Activated gamma-delta T cell (primary cell): ENCODE measurements around the gene LGR4.
"Not testable (repeated sequence)": the region's sequence is repeated elsewhere in the genome, so short reads cannot be mapped to it uniquely, and the experiment has no call there.

ENCODE experiments used
- DNase-seq: peaks from one replicate; lab custom pipeline; 2025; lab: John Stamatoyannopoulos, UW

LGR4 gene

DNA sequence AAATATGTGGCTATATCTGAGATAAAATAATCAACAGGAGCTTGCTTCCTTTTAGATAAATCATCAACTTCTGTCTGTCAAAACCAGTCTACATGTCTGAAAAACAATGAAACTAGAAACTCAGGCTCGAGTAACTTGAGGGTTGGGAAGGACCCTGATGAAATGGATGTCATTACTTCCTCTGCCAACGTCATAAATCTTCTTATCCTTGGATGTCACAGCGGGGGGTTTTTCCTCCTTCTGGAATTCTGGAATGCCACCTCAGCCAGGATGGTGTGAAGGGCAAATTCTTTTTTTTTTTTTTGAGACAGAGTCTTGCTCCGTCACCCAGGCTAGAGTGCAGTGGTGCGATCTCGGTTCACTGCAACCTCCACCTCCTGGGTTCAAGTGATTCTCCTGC lies 13.4 kb downstream of the LGR4 start:
- no peak for DNase-seq

DNA sequence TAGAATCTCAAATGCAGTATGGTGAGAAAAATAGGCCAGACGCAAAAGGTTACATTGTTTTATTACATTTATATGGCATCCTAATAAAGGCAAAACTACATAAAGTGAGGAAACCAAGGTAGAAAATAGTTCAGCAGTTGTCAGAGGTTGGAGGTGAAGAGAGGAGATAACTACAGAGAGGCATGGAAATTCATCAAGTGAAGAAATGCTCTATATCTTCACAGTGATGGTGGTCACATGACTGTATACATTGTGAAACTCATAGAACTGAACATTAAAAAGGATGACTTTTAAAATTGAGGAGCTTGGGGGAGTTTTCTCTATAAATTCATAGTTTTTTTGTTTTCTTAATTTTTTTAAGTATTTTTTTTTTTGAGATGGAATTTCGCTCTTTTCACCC lies 14.4 kb downstream of the LGR4 start:
- DNase-seq, result no peak

DNA sequence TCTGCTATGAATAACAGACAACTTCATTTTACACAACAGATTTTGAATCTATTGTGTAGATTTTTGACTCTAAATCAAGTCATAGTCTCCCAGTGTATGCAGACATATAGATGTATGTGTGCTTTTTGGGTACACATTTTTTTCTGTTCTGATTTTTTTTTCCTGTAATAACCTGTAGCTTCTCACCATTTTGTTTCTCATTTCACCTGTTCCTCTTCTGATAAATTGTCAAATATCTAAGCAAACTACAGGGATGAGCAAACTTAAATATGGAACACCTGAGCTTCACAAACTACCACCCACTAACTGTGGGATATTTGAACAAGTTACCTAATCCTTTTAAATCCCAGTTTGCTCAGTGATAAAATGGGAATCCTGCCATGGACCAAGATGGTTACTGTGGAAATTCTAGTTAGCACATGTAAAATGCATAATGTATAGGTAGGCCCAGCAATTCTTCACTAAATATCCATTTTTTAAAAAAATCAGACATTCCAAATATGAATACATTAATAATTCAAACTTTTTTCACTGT lies 15.7 kb downstream of the LGR4 start:
- DNase-seq, result no peak

DNA sequence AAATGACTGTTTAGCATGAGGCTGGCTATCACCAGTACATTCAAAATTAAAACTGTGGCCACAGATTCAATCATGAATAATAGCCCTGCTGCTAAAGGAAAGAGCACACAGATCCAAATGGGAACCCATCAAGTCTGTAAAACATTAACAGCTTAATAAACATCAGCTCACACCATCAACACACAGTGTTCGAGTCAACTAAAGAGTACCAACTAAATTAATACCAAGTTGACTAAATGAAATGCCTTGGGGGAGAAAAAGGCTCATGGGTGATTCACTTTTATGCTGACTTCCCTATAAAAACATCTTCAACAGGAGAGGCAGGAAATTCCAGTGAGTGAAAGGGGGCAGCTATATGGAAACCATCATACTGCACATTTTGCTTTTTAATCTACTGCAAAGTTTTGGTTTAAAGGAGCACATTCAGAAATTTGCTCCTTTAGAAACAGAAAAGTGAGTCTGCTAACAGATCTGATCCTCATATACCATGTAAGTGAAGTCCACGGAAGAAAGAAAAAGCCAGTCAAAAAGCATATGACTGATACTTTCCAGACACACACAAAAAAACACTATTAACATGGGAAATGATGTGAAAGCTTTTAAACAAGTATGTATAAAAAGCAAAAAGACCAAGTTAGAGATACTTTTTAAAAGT lies 16.3 kb downstream of the LGR4 start:
- no peak for DNase-seq

DNA sequence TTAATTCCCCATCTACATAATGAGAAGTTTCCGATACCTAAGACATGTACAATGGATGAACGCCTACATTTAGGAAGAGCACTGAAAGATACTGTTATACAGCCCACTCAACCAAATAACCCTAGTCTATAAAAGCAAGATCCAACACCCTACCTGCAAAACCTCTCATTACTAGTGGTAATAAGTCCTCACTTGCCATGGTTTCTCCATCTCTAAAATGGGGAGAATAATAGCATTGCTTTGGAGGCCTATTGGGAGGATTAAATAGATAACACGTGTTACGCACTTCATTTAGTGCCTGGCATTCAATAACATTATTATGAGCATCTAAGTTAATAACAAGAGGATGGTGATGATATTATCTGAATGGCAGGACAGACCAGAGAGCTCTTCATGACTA lies 16.9 kb downstream of the LGR4 start:
- no peak for DNase-seq

DNA sequence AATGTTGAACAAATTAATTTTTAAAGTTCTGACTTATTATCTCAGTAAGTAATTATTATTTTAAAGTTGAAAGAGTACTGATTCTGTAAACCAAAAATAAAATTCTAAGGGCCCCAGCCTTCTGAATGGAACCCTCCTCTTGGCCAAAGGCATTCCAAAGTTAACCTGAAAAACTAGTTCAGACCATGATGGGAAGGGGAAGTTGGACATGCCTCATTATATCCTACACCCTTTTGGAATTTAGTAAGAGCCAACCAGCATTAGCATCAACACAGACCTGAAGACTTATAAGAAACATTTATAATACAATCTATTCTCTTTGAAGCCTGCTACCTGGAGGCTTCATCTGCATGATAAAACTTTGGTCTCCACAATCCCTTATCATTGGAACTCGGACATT lies 18.9 kb downstream of the LGR4 start:
- no peak for DNase-seq

DNA sequence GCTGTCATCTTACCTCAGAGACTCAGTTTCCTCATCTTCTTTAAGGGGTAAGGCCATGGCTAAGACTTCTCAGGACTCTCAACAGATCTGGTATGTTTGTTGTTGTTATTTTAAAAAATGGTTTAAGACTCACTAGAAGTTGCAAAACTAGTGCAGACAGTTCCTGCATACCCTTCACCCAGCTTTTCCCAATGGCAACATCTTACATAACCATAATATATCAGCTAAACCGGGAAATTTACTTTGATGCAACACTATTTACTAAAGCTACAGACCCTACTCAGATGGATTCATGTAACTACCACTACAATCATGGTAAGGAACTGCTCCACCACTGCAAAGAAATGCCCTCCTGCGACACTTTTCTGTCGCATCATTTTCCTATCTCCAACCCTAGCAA lies 20.4 kb downstream of the LGR4 start:
- no peak for DNase-seq

DNA sequence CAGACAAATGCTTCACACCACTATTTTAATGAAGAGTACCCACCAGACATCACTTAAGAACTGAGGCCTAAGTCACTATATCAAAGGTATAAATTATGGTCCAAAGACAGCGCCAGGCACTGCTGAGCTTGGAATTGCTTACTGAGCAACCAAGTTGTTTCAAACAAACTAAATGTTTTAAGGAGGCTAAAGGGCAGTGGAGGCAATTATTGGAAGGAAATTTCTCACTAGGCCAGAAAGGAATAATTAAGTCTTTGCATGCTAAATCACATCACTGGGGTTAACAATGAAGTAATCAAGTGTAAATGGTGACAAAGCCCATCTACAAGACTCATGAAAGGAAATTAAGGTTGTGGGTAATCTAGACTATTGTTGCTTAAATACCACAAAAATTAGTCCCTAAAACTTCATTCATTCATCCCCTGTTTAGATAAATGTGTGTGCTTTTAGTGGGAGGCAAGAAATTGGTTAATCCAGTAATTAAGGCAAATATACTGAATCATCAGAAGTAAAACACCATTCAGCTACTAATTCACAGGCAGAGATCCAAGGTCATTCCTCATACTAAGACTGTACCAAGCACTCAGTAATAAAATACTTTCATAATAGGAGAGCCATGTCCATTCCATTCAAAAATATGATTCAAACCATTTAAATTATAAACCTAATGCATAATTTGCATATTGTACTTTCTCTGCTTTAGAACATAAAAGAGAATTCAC lies 21.2 kb downstream of the LGR4 start:
- DNase-seq, result no peak

DNA sequence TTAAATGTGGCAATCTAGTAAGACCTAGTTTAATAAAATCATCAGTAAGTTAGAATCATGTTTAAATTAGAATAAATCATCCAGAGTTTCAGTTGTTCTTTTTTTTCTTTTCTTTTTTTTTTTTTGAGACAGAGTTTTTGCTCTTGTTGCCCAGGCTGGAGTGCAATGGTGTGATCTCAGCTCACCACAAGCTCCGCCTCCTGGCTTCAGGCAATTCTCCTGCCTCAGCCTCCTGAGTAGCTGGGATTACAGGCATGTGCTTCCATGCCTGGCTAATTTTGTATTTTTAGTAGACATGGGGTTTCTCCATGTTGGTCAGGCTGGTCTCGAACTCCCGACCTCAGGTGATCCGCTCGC lies 24.4 kb downstream of the LGR4 start:
- DNase-seq, result not testable (repeated sequence)

DNA sequence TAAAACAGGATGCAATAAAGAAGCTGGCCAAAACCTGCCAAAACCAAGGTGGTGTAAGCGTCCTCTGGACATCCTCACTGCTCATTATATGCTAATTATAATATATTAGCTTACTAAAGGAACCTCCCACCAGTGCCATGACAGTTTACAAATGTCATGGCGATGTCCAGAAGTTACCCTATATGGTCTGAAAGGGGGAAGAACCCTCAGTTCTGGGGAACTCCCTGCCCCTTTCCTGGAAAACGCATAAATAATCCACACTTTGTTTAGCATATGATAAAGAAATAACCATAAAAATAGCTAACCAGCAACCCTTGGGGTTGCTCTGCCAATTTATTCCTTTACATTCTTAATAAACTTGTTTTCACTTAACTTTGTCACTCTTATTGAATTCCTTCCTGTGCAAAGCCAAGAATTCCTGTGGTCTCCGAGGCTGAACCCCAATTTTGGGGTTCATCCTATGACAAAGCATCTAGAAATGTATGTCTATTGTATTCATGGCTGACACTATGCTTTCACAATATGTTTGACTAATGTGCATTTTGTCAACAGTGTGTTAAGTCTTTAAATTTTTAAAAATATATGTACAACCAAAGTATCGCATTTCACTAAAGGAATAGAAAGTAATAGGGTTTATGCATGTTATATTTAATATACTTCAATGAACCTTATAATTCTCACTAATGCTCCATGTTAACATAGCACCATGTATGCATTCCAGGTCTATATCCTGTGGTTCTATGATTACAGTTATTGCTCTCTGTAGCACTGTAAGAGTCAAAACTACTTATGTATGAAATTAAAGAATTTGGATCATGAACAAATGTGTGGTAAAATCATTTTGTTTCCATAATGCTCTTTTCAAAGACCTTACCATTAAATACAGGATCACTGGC lies 25.1 kb downstream of the LGR4 start:
- DNase-seq, result no peak

DNA sequence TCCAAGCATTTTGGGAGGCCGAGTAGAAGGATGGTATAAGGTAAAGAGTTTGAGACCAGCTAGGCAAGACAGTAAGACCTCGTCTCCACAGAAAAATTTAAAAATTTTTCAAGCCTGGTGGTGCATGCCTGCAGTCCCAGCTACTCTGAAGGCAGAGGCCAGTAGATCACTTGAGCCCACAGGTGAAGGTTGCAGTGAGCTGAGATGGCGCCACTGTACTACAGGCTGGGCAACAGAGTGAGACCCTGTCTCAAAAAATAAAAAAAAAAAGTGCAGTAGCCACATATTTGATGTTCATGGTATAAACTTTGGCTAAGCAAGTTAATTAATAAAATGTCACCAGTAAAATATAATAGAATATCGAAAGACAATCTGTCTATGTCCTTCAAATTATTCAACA lies 27.0 kb downstream of the LGR4 start:
- no peak for DNase-seq

DNA sequence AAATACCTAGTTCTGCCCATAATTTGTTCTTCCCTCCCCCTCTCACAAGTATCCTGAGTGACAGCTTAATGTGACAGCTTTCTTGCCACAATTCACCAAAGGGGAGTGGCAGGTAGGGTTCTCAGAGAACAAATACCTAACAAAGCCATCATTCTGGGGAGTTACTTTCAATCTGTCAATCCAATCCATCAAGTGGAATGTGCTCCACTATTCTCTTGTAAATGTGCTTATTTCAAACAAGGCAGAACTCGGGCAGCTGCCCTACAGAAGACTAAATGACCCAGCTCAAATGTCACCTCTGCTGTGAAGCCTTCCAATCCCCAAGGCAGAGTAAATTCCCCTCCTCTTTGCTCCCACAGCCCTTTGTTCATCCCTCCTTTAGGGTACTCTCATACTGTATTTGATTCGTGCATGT lies 27.8 kb downstream of the LGR4 start:
- no peak for DNase-seq

DNA sequence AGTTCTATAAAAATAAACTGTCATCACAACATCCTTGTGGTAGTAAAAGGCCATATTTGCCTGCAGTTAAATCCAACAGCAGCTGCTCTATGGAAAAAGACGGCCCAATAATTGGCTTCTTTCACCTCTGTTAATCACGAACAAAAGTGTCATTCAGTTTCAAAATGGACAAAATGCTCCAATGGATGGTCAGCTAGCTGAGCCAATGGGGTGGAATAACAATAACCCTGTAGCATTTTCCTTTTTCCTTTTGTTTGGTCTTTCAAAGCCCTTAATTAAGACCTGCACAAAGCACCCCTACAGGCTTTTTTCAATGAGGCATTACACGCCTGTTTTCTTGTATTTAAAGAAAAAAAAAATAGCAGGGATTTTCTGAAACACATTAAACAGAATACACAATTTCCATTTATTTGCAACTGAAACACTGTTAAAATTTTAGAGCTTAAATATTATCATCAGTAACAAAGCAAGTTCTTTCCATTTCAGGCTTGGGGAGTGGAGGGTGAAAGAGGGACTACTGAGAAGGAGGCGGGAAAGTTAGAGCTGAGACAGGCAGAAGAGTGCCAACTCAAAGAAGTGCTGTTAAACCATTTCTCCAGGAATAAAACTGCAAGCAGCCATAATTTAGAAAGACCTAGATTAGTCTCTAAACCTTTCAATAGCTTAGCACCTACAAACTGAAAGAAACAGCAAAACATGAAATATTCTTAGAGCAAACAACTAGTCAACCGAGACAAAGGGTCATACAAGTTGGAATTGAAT lies 28.7 kb downstream of the LGR4 start:
- no peak for DNase-seq

DNA sequence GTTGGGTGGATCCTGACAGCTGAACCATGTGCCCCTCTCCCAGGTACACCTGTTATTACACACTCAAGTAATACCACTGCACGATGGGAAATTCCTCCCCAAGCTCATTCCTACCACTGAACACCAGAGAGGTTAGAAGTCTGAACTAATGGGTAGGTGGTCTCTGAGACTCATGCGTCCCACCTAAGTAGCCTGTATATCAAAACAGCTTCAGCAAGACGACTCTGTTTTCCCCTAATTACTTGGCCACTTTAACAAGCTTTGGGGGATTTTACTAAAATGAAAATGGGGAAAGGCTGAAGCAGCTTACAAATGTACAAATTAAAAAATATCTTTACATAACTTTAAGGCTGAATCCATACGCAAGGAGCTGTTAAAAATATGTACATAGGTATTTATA lies 29.4 kb downstream of the LGR4 start:
- DNase-seq, result no peak

DNA sequence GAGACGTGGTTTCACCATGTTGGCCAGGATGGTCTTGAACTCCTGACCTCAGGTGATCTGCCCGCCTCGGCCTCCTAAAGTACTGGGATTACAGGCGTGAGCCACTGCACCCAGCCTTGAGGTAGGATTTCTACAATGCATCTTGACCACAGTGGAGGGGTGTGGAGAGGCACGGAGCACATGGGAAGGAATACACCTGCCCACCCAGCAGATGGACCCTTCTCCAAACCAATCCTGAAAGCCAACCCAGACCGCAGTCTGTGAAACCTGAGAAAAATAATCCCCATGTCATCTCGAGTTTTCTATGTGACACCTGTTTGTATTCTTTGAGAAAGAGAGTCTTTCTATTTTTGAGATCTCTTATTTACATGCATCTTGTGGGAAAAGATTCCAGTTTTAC lies 32.5 kb downstream of the LGR4 start:
- no peak for DNase-seq

DNA sequence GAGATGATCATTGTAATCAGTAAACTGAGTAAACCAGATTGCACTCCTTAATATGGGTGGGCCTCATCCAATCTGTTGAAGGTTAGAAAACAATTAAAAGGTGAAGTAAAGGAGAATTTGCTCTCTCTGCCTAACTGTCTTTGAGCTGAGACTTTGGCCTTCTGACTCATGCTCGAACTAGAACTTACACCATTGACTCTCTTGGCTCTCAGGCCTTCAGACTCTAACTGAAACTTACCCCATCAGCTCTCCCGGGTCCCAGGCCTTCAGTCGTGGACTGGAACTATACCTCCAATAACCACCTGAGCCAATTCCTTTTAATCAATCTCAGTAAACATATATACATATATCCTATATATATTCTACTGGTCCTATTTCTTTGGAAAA lies 34.0 kb downstream of the LGR4 start:
- DNase-seq, result no peak

DNA sequence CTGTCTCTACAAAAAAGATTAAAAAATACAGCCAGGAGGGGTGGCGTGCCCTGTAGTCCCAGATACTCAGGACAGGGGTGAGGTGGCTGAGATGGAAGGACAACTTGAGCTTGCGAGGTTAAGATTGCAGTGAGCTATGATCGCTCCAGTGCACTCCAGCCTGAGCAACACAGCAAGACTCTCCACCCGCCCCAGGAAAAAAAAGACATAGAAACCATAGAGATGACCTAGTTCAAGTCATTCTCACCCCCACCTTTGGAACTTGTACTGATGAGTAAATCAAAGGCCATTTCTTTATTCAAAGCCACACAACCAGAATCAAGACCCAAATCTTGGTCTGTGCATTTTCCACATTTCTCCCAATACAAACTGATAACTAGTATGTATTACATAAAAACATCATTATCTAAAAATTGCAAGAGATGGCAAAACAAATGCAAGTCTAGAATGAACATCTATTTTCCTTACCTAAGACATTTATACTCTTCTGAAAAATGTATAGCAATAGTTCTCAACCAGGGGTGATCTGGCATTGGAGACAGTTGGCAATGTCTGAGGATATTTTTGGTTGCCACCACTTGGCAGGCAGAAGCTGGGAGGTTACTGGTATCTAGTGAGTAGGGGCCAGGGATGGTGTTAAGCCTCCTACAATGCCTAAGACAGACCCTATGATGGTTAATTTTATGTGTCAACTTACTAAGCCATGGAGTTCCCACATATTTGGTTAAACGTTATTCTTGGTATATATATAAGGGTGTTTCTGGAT lies 34.6 kb downstream of the LGR4 start:
- DNase-seq, result no peak

DNA sequence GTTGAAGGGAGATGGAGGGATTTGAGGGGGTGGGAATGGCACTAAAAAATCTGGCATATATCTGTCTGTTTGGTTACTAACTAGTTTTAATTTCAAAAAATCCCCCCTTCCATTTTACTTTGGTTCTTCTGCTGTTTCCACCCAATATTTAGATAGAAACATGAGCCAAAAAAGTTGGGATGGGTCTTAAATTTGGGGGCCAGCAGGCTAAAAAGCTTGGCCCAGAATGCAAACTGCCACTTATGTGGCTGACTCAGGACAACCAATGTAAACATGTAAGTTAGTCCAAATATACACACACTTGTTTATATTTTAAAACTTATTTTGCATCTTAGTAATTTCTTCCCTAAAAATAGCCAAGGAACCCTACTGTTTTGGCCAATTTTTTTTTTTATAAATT lies 35.7 kb downstream of the LGR4 start:
- DNase-seq, result no peak

DNA sequence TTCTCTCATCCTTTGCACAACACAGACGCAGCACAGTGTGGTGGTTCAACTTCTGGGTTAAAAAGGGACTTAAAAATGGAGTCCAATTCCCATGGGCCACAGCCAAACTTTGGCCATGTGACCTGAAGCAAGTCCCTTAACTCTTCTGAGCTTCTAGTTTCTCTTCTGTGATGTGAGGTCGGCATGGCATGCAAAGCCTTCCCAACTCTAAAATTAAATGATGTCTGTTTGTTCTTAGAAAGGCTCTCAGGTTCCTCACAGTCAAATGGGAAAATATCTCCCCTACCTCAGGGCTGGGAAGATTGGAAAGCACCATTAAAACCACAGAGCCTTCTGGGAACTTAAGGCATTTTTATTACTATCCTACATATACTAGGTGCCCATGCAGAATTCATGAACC lies 38.8 kb downstream of the LGR4 start:
- DNase-seq, result no peak

DNA sequence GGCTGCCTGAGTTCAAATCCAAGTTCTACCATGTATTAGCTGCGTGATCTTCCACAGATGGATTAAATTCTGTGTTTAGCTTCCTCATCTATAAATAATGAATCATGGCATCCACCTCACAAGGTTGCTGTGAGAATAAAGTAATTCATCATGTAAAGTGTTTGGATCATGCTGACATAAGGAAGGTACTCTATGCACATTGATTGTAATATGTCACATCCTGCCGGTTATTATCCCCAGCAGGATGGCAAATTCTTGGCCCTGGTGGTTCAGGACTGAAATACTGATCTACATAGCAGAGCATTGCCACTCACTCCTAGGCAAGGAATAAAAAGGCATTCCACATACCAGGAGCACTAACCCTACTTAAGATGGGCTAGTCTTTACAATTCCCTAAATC lies 40.8 kb downstream of the LGR4 start:
- DNase-seq, result no peak

DNA sequence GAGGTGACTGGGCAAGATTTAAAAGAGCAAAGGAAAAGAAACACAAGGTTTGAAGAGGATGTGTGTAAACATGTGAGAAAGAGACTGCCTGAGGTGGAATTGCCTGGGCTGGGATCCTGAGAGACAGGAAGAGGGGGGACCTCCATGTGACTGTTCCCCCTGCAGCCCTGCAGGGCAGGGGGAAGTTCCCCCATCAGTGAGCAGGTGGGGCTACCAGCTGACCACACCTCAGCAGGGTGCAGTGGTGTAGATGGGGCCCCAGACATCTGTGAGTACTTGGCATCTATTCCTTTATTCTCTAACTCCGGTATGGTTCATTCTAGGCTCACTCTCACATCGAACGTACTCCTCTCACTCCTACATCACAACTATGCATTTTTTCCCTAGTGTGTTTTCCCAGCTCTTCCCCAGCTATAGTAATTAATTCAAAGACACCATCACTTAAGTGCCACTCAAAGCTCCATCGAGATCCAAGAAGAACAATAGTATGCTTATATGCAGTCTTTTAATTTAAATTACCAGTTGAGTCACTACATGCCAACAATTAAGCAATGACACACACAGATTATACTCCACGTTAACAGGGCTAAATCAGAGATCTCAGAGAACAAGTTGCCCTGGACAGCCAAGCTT lies 42.7 kb downstream of the LGR4 start:
- no peak for DNase-seq
